Measurements from ENCODE around the gene CLASP1. TPM values are rescaled to one million over a fixed set of nuclear protein-coding genes. Genes with fewer than 3 reads are reported as not detected.

The CLASP1 gene
- total RNA-seq, 4 donors from 2014 or later, result 28.9 to 58.0 (median 41.9) TPM

DNA sequence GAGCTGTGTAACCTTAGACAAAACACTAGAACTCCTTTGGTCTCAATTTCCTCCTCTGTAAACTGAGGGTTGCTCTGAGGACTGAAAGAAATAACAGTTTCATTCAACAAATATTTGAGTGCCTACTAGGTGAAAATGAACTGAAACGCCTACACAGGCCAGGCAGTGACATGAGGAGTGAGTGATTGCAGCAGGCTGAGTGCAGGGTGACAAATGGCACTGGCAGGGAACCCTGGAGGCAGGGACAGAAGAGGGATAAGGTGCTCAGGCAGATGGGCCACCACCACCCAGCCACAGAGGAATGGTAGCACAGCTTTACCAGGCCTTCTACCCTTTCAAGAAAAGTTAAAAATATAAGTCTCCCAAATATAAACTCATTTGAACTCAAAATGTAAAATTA is 130.1 kb downstream of the CLASP1 start:
- DNase-seq, result no peak
- intact Hi-C loops (cut with DNase I), result no loop called here
- TF ChIP-seq, protein P1, sequence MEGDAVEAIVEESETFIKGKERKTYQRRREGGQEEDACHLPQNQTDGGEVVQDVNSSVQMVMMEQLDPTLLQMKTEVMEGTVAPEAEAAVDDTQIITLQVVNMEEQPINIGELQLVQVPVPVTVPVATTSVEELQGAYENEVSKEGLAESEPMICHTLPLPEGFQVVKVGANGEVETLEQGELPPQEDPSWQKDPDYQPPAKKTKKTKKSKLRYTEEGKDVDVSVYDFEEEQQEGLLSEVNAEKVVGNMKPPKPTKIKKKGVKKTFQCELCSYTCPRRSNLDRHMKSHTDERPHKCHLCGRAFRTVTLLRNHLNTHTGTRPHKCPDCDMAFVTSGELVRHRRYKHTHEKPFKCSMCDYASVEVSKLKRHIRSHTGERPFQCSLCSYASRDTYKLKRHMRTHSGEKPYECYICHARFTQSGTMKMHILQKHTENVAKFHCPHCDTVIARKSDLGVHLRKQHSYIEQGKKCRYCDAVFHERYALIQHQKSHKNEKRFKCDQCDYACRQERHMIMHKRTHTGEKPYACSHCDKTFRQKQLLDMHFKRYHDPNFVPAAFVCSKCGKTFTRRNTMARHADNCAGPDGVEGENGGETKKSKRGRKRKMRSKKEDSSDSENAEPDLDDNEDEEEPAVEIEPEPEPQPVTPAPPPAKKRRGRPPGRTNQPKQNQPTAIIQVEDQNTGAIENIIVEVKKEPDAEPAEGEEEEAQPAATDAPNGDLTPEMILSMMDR (IDR thresholded peaks at IDR 0.05), result no peak
- TF ChIP-seq POLR2A (IDR thresholded peaks at IDR 0.05), result no peak
- H3K9me3 ChIP-seq, result no peaks in the 10 kb centered on the region
- H3K36me3 ChIP-seq, result peaks cover 0 to 88% (median 6%) of the 10 kb centered on the region in 3 donors
- 82 to 88% methylated on average over 1 of the region's 1 CpG for WGBS, 2 donors
- H3K4me3 ChIP-seq, result no peak overlapping the region
- H3K27me3 ChIP-seq, result no peaks in the 10 kb centered on the region
- H3K4me1 ChIP-seq, result peaks cover 0 to 32% (median 0%) of the 10 kb centered on the region in 3 donors
- H3K27ac ChIP-seq, result peak overlapping the region in 1 of 4 donors; percentile 1

DNA sequence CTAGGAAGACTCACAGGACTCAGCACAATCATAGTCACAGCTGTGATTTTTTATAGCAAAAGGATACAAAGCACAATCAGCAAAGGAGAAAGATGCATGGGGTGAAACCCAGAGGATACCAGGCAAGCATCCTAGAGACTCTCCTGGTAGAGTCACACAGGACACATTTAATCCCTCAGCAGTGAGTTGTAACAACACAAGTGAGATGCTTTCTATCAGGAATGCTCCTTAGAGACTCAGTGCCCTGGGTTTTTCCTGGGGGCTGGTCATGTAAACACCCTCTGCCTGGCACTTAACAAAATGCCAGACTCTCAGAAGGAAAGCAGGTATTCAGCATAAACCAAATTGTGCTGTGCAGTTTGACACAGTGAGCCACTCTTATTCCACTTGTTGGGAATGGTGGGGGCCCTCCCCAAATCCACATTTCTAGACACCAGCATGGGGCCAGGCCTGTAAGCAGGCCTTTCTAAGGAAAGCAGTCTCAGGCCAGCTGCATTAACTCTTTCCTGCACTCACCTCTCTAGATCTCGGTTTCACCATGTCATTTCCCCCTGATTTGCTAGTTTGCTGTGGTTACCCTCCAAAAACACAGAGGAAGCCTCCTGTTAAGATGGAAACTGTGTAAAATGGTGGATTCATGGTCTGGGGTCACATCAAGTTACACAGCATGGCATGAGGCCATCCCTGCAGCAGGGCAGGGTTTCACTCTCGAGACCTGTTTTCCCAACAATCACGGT is 135.5 kb downstream of the CLASP1 start:
- no peaks in the 10 kb centered on the region for H3K9me3 ChIP-seq
- TF ChIP-seq, protein P1 (IDR thresholded peaks at IDR 0.05), result no peak
- TF ChIP-seq POLR2A (IDR thresholded peaks at IDR 0.05), result no peak
- H3K4me3 ChIP-seq, result no peak overlapping the region
- no peak overlapping the region for H3K27ac ChIP-seq
- no peaks in the 10 kb centered on the region for H3K27me3 ChIP-seq
- intact Hi-C loops (cut with DNase I), result no loop called here
- peaks cover 0 to 77% (median 10%) of the 10 kb centered on the region in 3 donors for H3K36me3 ChIP-seq
- H3K4me1 ChIP-seq, result peaks cover 0 to 20% (median 0%) of the 10 kb centered on the region in 3 donors
- 95 to 97% methylated on average over 3 of the region's 3 CpGs for WGBS, 2 donors
- DNase-seq, result no peak

DNA sequence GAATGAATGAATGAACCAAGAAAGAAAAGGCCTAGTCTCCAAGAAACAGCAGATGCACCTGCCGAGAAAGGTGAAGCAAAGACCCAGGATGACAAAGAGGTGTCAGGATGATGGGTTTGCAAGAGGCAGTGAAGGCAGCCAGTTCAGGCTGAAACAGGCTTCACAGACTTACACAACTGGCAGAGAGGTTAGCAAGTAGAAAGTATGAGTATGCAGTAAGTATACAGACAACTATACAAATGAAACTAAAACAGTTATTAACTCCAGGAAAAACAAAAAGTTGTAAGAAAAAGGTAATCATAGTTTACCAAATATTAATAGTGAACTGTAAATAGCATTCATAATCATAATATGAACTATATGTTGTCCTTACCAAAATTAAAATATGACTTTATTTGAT is 138.4 kb downstream of the CLASP1 start:
- Histone ChIP-seq H3K9me3 (no peaks in the 10 kb centered on the region), H3K36me3 (peaks cover 0 to 51% (median 10%) of the 10 kb centered on the region in 3 donors), H3K27me3 (no peaks in the 10 kb centered on the region), H3K4me3 (no peak overlapping the region), H3K4me1 (peaks cover 0 to 21% (median 5%) of the 10 kb centered on the region in 3 donors), H3K27ac (no peak overlapping the region)
- DNase-seq, result no peak
- intact Hi-C loops (cut with DNase I), result no loop called here
- WGBS, 2 donors, result 83 to 85% methylated on average over 1 of the region's 1 CpG
- TF ChIP-seq, protein P1 (IDR thresholded peaks at IDR 0.05), result no peak
- no peak for TF ChIP-seq POLR2A (IDR thresholded peaks at IDR 0.05)

DNA sequence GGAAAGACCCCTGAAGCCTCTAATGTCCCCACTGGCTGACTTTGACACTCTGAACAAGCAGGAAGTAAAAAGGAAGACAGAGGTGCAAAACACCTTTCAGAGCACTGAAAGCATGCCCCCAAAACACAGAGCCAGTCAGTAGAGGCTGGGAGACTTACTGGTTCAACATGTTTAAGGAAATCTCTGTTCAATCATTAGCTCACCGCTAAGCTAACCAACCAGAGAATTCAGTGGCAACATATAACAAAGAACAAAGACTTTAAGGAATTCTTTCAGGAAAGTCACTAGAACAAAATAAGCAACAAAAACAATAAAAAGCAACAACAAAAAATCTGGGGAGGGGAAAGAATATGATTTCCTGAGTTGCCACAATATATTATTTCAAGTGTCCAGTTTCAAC is 142.6 kb downstream of the CLASP1 start:
- intact Hi-C loops (cut with DNase I), result no loop called here
- DNase-seq, result no peak
- TF ChIP-seq, protein P1 (IDR thresholded peaks at IDR 0.05), result no peak
- TF ChIP-seq POLR2A (IDR thresholded peaks at IDR 0.05), result no peak
- WGBS, 2 donors, result 79 to 92% methylated on average over 1 of the region's 1 CpG
- no peaks in the 10 kb centered on the region for H3K27me3 ChIP-seq
- peaks cover 10 to 55% (median 29%) of the 10 kb centered on the region in 3 donors for H3K4me1 ChIP-seq
- peak overlapping the region in 1 of 4 donors; percentile 88 for H3K27ac ChIP-seq
- no peak overlapping the region for H3K4me3 ChIP-seq
- peaks cover 0 to 31% (median 0%) of the 10 kb centered on the region in 3 donors for H3K36me3 ChIP-seq
- H3K9me3 ChIP-seq, result no peaks in the 10 kb centered on the region

DNA sequence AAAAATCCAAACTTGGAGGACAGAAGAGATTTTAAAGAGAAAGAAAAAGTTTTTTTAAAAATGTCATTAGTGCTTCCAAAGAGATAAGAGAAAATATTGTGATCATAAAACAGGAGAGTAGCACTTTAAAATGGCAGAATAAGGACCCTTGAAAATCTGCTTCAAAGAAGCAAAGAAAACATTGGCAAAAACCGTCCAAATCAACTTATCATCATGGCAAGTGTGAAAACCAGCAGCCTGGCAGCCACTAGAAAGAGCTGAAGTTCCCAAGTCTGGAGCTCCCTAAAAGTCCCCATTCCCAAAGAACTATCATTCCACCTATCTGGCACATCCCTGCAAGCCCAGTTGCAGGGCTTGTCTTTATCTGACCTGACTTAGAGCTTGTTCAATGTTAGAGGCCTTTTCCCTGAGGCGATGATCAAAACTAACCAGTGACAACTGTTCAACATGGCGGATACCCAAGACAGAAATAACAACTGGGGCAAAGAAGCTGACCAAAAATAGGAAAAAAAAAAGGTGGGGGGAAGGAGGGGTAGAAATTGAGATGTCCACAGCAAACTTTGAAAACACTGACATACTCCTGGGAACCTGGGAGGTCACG is 143.2 kb downstream of the CLASP1 start:
- 73 to 87% methylated on average over 3 of the region's 4 CpGs for WGBS, 2 donors
- Histone ChIP-seq H3K27me3 (no peaks in the 10 kb centered on the region), H3K27ac (peak overlapping the region in 3 of 4 donors; percentile 8 to 88 (median 79)), H3K9me3 (no peaks in the 10 kb centered on the region), H3K4me1 (peaks cover 10 to 61% (median 31%) of the 10 kb centered on the region in 3 donors), H3K4me3 (no peak overlapping the region), H3K36me3 (peaks cover 0 to 30% (median 0%) of the 10 kb centered on the region in 3 donors)
- intact Hi-C loops (cut with DNase I), result no loop called here
- no peak for DNase-seq
- TF ChIP-seq, protein P1 (IDR thresholded peaks at IDR 0.05), result no peak
- no peak for TF ChIP-seq POLR2A (IDR thresholded peaks at IDR 0.05)
